Measurements from ENCODE around the gene B4GALT2. TPM values are rescaled to one million over a fixed set of nuclear protein-coding genes. Genes with fewer than 3 reads are reported as not detected.

The B4GALT2 gene
- total and polyA plus RNA-seq, 2 of the 8 experiments (the other 6 are each of a cell fraction or from before 2014, with no cell fraction given) = 56.5 to 121 TPM

DNA sequence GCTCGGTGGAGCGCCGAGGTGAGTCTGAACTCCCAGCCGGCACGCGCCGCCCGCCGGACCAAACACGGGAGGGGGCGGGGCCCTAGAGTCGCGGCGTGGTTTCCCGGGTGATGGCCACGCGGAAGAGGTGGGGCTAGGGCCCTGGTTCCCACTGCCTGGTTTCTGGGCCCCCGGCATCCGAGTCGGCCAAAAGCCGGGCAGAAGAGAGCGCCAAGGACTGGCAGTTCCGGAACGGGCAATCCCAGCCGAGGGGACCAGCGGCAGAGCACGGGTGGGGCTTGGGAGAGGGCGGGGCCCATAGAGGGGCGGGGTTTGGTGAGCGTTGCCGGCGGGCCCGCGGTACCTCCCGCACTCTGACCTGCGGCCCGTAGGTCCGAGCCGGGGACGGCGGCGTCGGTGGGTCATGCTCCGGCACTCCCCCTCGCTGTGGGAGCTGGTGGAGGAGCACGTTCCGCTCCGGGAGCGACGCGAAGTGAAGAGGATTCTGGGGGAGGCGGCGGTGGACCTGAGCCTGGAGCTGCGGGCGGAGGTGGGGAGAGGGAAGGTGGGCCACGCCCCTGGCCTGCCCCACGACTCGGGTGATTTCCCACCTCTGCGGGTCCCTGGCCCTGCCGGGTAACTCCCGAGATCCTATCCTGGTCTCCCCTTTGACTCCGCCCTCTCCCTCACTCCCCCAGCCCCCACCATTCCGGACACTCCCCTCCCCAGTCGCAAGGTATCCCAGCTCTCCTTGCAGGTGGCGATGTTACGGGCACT, 12.6 kb downstream of the B4GALT2 start, which contains the start of gene CCDC24:
Gene CCDC24 (plus strand): TSS at position 124 of the 756 bp plus-strand sequence. CDS start 280 bp downstream, at position 404.
- Histone ChIP-seq H3K4me3 (ENCODE audit: extremely low read depth in 1 of 4, insufficient read depth in 2 of 4, low read depth in 3 of 4, low read length in 4 of 4) (peak within 1 kb of the TSS; percentile 48 to 72 (median 64)), H3K79me1 (ENCODE audit: low read depth, low read length) (no peaks in the 10 kb centered on the region), H2BK5ac (ENCODE audit: low read depth, low read length) (peak within 1 kb of the TSS; percentile 88; the same call in 1 of the 2 replicates), H3K23ac (ENCODE audit: insufficient read length) (no peak within 1 kb of the TSS), H3K36me3 (ENCODE audit: control insufficient read depth in 2 of 4, insufficient read depth in 4 of 4, low read length in 3 of 4) (peaks cover 0 to 2% (median 0%) of the 10 kb centered on the region in 4 experiments; a peak in 1 of 8 replicates), H3K9me3 (ENCODE audit: insufficient read depth in 2 of 2, low read depth in 1 of 2, low read length in 1 of 2) (no peaks in the 10 kb centered on the region), H3K4me2 (ENCODE audit: insufficient read depth in 1 of 2, low read depth in 2 of 2, low read length in 2 of 2) (peak within 1 kb of the TSS; percentile 92 to 96), H3K9ac (replicated peaks in 1 of 4; ENCODE audit: extremely low read depth in 1 of 4, low read depth in 3 of 4, low read length in 3 of 4) (peak within 1 kb of the TSS; percentile 14 to 54 (median 33); a peak in 5 of 7 replicates), H3K4ac (replicated peaks; ENCODE audit: insufficient read length, low read depth, low read length) (peak within 1 kb of the TSS; percentile 64), H3K18ac (ENCODE audit: extremely low read depth, low read length) (peak within 1 kb of the TSS; percentile 87), H4K5ac (ENCODE audit: insufficient read length, low read depth, low read length) (peak within 1 kb of the TSS; percentile 85), H2AFZ (ENCODE audit: low read length) (no peak within 1 kb of the TSS), H2BK15ac (ENCODE audit: low read length) (no peak within 1 kb of the TSS), H2BK20ac (ENCODE audit: low read length) (no peak within 1 kb of the TSS), H3K27ac (ENCODE audit: low read depth, low read length) (no peak within 1 kb of the TSS), H4K8ac (ENCODE audit: extremely low read depth, insufficient read depth, low read length) (peak within 1 kb of the TSS; percentile 79), H2AK5ac (ENCODE audit: low read depth, low read length) (0 out of 2 replicates have a peak within 1 kb of the TSS, but pooled peaks have one; percentile 53), H3K56ac (replicated peaks; ENCODE audit: insufficient read length, low read depth, low read length) (peak within 1 kb of the TSS; percentile 81), H4K91ac (replicated peaks; ENCODE audit: insufficient read length, low read length) (peak within 1 kb of the TSS; percentile 87), H3K23me2 (ENCODE audit: low read depth, low read length) (peaks cover 12% of the 10 kb centered on the region; the same call in 1 of the 2 replicates), H3K27me3 (replicated peaks in 1 of 4; ENCODE audit: control insufficient read depth in 3 of 4, extremely low read depth in 1 of 4, insufficient read depth in 3 of 4, low read length in 3 of 4) (no peaks in the 10 kb centered on the region), H4K20me1 (replicated peaks in 1 of 2; ENCODE audit: control insufficient read depth in 1 of 2, insufficient read depth in 2 of 2, low read length in 2 of 2) (peaks cover 2% of the 10 kb centered on the region in 2 experiments), H2BK120ac (replicated peaks; ENCODE audit: low read depth, low read length) (no peak within 1 kb of the TSS), H3K14ac (ENCODE audit: insufficient read length) (no peak within 1 kb of the TSS), H3K4me1 (replicated peaks in 1 of 4; ENCODE audit: control insufficient read depth in 3 of 4, insufficient read depth in 4 of 4, low read length in 3 of 4) (peaks cover 0 to 5% (median 4%) of the 10 kb centered on the region in 4 experiments; a peak in 5 of 7 replicates), H2BK12ac (ENCODE audit: low read depth, low read length) (peak within 1 kb of the TSS; percentile 9; the same call in 1 of the 2 replicates), H3K79me2 (ENCODE audit: control insufficient read depth in 1 of 2, insufficient read depth in 2 of 2, low read length in 2 of 2) (no peaks in the 10 kb centered on the region)
- peak in 1 of 2 experiments; percentile 92 for DNase-seq (ENCODE audit: low read depth in 1 of 2, low spot score in 2 of 2)
- FAIRE-seq = no peak
- ChIA-PET CTCF (ENCODE audit: partially characterized antibody) (interaction anchor here (0.6 to 21.8 kb wide), 13 partner anchors 11 to 228 kb away, joined by 3 to 478 read pairs (median 5); partner anchors contain the start of genes ATP6V0B and SLC6A9), POLR2A (ENCODE audit: partially characterized antibody) (interaction anchor here (0.6 to 13.6 kb wide), 17 partner anchors 9 to 815 kb away, joined by 3 to 189 read pairs (median 4); partner anchors contain the start of genes ATP6V0B, B4GALT2, DPH2 and IPO13)
- 3% methylated on average over 26 of the region's 66 CpGs; no CpG with 5 or more reads in 1 of the 2 experiments for WGBS, 2 experiments (ENCODE audit: extremely low coverage in 1 of 2, insufficient coverage in 1 of 2, insufficient read length in 1 of 2, insufficient replicate concordance in 2 of 2, low coverage in 1 of 2, low lambda C conversion rate in 2 of 2, missing lambda C conversion rate in 1 of 2)
- TF ChIP-seq CREB1 (IDR thresholded peaks at IDR 0.05) = no peak
- TF ChIP-seq JUN (IDR thresholded peaks at IDR 0.05; ENCODE audit: low read depth, low read length) = no peak
- TF ChIP-seq, protein P1, sequence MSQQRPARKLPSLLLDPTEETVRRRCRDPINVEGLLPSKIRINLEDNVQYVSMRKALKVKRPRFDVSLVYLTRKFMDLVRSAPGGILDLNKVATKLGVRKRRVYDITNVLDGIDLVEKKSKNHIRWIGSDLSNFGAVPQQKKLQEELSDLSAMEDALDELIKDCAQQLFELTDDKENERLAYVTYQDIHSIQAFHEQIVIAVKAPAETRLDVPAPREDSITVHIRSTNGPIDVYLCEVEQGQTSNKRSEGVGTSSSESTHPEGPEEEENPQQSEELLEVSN (IDR thresholded peaks at IDR 0.05) = no peak
- no peak for TF ChIP-seq EZH2 (IDR thresholded peaks at IDR 0.05; ENCODE audit: low read depth, low read length, severe bottlenecking)
- peak; percentile 11; the same call in 1 of the 2 replicates for TF ChIP-seq TAF1 (IDR thresholded peaks at IDR 0.05; ENCODE audit: low read depth, low read length)
- TF ChIP-seq, protein P2, sequence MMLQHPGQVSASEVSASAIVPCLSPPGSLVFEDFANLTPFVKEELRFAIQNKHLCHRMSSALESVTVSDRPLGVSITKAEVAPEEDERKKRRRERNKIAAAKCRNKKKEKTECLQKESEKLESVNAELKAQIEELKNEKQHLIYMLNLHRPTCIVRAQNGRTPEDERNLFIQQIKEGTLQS (IDR thresholded peaks at IDR 0.05; ENCODE audit: insufficient read depth, low read depth, low read length) = no peak
- no peak for TF ChIP-seq EGR1 (IDR thresholded peaks at IDR 0.05; ENCODE audit: borderline replicate concordance, low read depth, low read length)
- TF ChIP-seq CBX8 (IDR thresholded peaks at IDR 0.05; ENCODE audit: borderline replicate concordance, low read depth, low read length) = no peak
- TF ChIP-seq RBBP5 (IDR thresholded peaks at IDR 0.05; ENCODE audit: borderline replicate concordance, low read depth, low read length) = no peak
- TF ChIP-seq KDM1A (IDR thresholded peaks at IDR 0.05; ENCODE audit: borderline replicate concordance, low read length) = no peak

Data from H1 (cell line).